Stimulated activated CD4-positive, alpha-beta T cell treated with anti-CD3 and anti-CD28 coated beads, Interleukin-15, amount 100 ng/mL, for 48 hours (primary cell): ENCODE data around the gene JARID2.
"Not testable (repeated sequence)": the region's sequence is repeated elsewhere in the genome, so short reads cannot be mapped to it uniquely, and the experiment has no call there.

ENCODE experiments used
- DNase-seq, 2 donors: peaks; one replicate each; pipeline ENCODE4 v3.0.0-alpha.2; 2020; ENCODE audit warnings: low read depth in 2 of 2

The JARID2 gene

GRCh38 chr6:15309611-15310283, 63.9 kb downstream of the JARID2 start:
- DNase-seq: no peak

- no peak for DNase-seq
Observed at GRCh38 chr6:15310680-15311079, 64.8 kb downstream of the JARID2 start.

- DNase-seq: no peak
Observed at GRCh38 chr6:15312500-15312899, 66.6 kb downstream of the JARID2 start.

GRCh38 chr6:15313367-15313766, 67.5 kb downstream of the JARID2 start:
- DNase-seq: no peak

- no peak for DNase-seq
Observed at GRCh38 chr6:15316754-15317153, 70.9 kb downstream of the JARID2 start.

GRCh38 chr6:15317251-15317650, 71.4 kb downstream of the JARID2 start:
- DNase-seq: no peak

GRCh38 chr6:15317934-15318902, 72.3 kb downstream of the JARID2 start:
- no peak for DNase-seq

- DNase-seq: no peak
Observed at GRCh38 chr6:15319677-15320076, 73.8 kb downstream of the JARID2 start.

- DNase-seq: no peak
Observed at GRCh38 chr6:15320693-15321092, 74.8 kb downstream of the JARID2 start.

GRCh38 chr6:15322184-15322583, 76.3 kb downstream of the JARID2 start:
- DNase-seq: no peak

- DNase-seq: no peak
Observed at GRCh38 chr6:15322781-15323536, 77.1 kb downstream of the JARID2 start.

GRCh38 chr6:15323611-15324010, 77.7 kb downstream of the JARID2 start:
- not testable (repeated sequence) for DNase-seq

GRCh38 chr6:15324427-15324985, 78.6 kb downstream of the JARID2 start:
- DNase-seq: no peak

- no peak for DNase-seq
Observed at GRCh38 chr6:15325540-15325955, 79.7 kb downstream of the JARID2 start.

- no peak for DNase-seq
Observed at GRCh38 chr6:15326067-15326614, 80.3 kb downstream of the JARID2 start.

GRCh38 chr6:15327271-15327670, 81.4 kb downstream of the JARID2 start:
- DNase-seq: peak; percentile 22 to 27

- no peak for DNase-seq
Observed at GRCh38 chr6:15329197-15329671, 83.4 kb downstream of the JARID2 start.

GRCh38 chr6:15330174-15330944, 84.5 kb downstream of the JARID2 start:
- DNase-seq: no peak

GRCh38 chr6:15331143-15331542, 85.3 kb downstream of the JARID2 start:
- no peak for DNase-seq

- no peak for DNase-seq
Observed at GRCh38 chr6:15331629-15332251, 85.9 kb downstream of the JARID2 start.
